ENCODE results near the gene ACMSD. TPM values are rescaled to one million over a fixed set of nuclear protein-coding genes. Genes with fewer than 3 reads are reported as not detected.

ACMSD gene
- total RNA-seq, 4 donors from 2014 or later, result not detected

- Histone ChIP-seq H3K4me3 (no peak overlapping the region), H3K9me3 (no peaks in the 10 kb centered on the region), H3K4me1 (no peaks in the 10 kb centered on the region), H3K36me3 (peaks cover 39 to 88% (median 55%) of the 10 kb centered on the region in 4 donors), H3K27ac (replicated peaks in 1 of 4) (no peak overlapping the region), H3K27me3 (no peaks in the 10 kb centered on the region)
- no peak for TF ChIP-seq POLR2A (IDR thresholded peaks at IDR 0.05; ENCODE audit: low read depth)
- TF ChIP-seq EP300 (IDR thresholded peaks at IDR 0.05), result no peak
- TF ChIP-seq POLR2AphosphoS5 (IDR thresholded peaks at IDR 0.05), result no peak
- TF ChIP-seq CTCF (IDR thresholded peaks at IDR 0.05), result no peak
- intact Hi-C loops (cut with DNase I), result no loop called here
- no peak for DNase-seq (ENCODE audit: extremely low spot score)
- 89% methylated on average over 7 of the region's 7 CpGs for WGBS
Measured at GRCh38 chr2:134949981-134950708, 111.7 kb downstream of the ACMSD start.

GRCh38 chr2:134950886-134951285 is 112.5 kb downstream of the ACMSD start:
- peaks cover 39 to 94% (median 59%) of the 10 kb centered on the region in 4 donors for H3K36me3 ChIP-seq

More at GRCh38 chr2:134950886-134951285, 112.5 kb downstream of the ACMSD start:
- H3K27ac ChIP-seq (replicated peaks in 1 of 4), result no peak overlapping the region
- WGBS, result 80% methylated on average over 2 of the region's 2 CpGs
- H3K27me3 ChIP-seq, result no peaks in the 10 kb centered on the region
- intact Hi-C loops (cut with DNase I), result no loop called here
- H3K9me3 ChIP-seq, result no peaks in the 10 kb centered on the region
- TF ChIP-seq CTCF (IDR thresholded peaks at IDR 0.05) (no peak), POLR2A (IDR thresholded peaks at IDR 0.05; ENCODE audit: low read depth) (no peak)
- DNase-seq (ENCODE audit: extremely low spot score), result no peak
- H3K4me1 ChIP-seq, result no peaks in the 10 kb centered on the region
- H3K4me3 ChIP-seq, result no peak overlapping the region

Small RNA genes within 50 kb of the gene (small RNA-seq; reads per million reads assigned to genes)
- gene AC110620.1 (0 reads per million in 3 donors), gene MIR5590 (0 reads per million in 3 donors)

Other genes starting within 250 kb of the ACMSD start
- gene TMEM163, start 119.6 kb upstream of the ACMSD start, total RNA-seq, result 1 to 10 TPM in 3 of 4 donors, under 1 TPM in 1; 0.42 to 1.3 (median 1.1) TPM
- 10 to 100 TPM; 16.1 to 29.1 (median 20.5) TPM for gene CCNT2, start 80.2 kb downstream of the ACMSD start, total RNA-seq
- not detected for gene MAP3K19, start 208.8 kb downstream of the ACMSD start, total RNA-seq
- gene RAB3GAP1, start 213.7 kb downstream of the ACMSD start, total RNA-seq, result 10 to 100 TPM; 59.3 to 66.9 (median 63.6) TPM

Data from esophagus muscularis mucosa (tissue), 4 donors.